GM18868 (cell line): ENCODE results near the gene TMEM132C.

Experiments used
- ATAC-seq: cut with Tn5 transposase; IDR thresholded peaks from one replicate; pipeline ENCODE4 v1.9.1; 2021; ENCODE audit warnings: mild to moderate bottlenecking, moderate library complexity; ENCODE audit not compliant: unreplicated experiment

TMEM132C gene

GRCh38 chr12:128745772-128746689 lies 479.1 kb downstream of the TMEM132C start:
- ATAC-seq, result no peak

GRCh38 chr12:128747441-128747840 lies 480.5 kb downstream of the TMEM132C start:
- no peak for ATAC-seq

GRCh38 chr12:128752386-128752785 lies 485.4 kb downstream of the TMEM132C start:
- ATAC-seq, result no peak

- ATAC-seq, result no peak
Measured at GRCh38 chr12:128753438-128753837, 486.5 kb downstream of the TMEM132C start.

GRCh38 chr12:128754275-128754674 lies 487.3 kb downstream of the TMEM132C start:
- ATAC-seq, result no peak

GRCh38 chr12:128755566-128755965 lies 488.6 kb downstream of the TMEM132C start:
- ATAC-seq, result no peak
